DMS53 treated with DMSO at 0.1 percent for 48 hours (cell line): ENCODE data around the gene EFHD1.
"Not testable (repeated sequence)": the region's sequence is repeated elsewhere in the genome, so short reads cannot be mapped to it uniquely, and the experiment has no call there.

Experiments
- DNase-seq: peaks from one replicate; lab custom pipeline; 2025; ENCODE audit not compliant: unreplicated experiment; lab: John Stamatoyannopoulos, UW

EFHD1 gene

GRCh38 chr2:232615339-232615738 is 18.1 kb upstream of the EFHD1 start:
- no peak for DNase-seq

GRCh38 chr2:232621186-232621585 is 12.2 kb upstream of the EFHD1 start:
- no peak for DNase-seq

- no peak for DNase-seq
Measured at GRCh38 chr2:232622563-232622962, 10.8 kb upstream of the EFHD1 start.

GRCh38 chr2:232623768-232624765 is 9.3 kb upstream of the EFHD1 start:
- DNase-seq: no peak

GRCh38 chr2:232626584-232626983 is 6.8 kb upstream of the EFHD1 start:
- DNase-seq: no peak

- DNase-seq: no peak
Measured at GRCh38 chr2:232628466-232629128, 4.8 kb upstream of the EFHD1 start.

- DNase-seq: no peak
Measured at GRCh38 chr2:232629129-232629475, 4.3 kb upstream of the EFHD1 start.

GRCh38 chr2:232632229-232632903 is 1.0 kb upstream of the EFHD1 start:
- no peak for DNase-seq

- DNase-seq: no peak
Measured at GRCh38 chr2:232632904-232633412, 446 bp upstream of the EFHD1 start.

GRCh38 chr2:232634206-232635150 is 1.1 kb downstream of the EFHD1 start:
- no peak for DNase-seq

GRCh38 chr2:232635376-232635775 is 2.0 kb downstream of the EFHD1 start:
- DNase-seq: not testable (repeated sequence)

- no peak for DNase-seq
Measured at GRCh38 chr2:232635820-232636219, 2.4 kb downstream of the EFHD1 start.

- DNase-seq: no peak
Measured at GRCh38 chr2:232636788-232637420, 3.5 kb downstream of the EFHD1 start.

GRCh38 chr2:232637866-232638583 is 4.6 kb downstream of the EFHD1 start:
- DNase-seq: no peak

GRCh38 chr2:232641153-232641848 is 7.9 kb downstream of the EFHD1 start:
- DNase-seq: no peak

- no peak for DNase-seq
Measured at GRCh38 chr2:232643147-232643425, 9.7 kb downstream of the EFHD1 start.

- no peak for DNase-seq
Measured at GRCh38 chr2:232643813-232644347, 10.5 kb downstream of the EFHD1 start.

- no peak for DNase-seq
Measured at GRCh38 chr2:232645061-232645460, 11.7 kb downstream of the EFHD1 start.

- no peak for DNase-seq
Measured at GRCh38 chr2:232646726-232647125, 13.3 kb downstream of the EFHD1 start.
